HCT116 (cell line): ENCODE measurements around the gene DZIP1L. TPM values are rescaled to one million over a fixed set of nuclear protein-coding genes. Genes with fewer than 3 reads are reported as not detected.

Experiments used
- ATAC-seq: fragments of 200-7000 bp; cut with Tn5 transposase; 2 replicates; pipeline ENCODE4 v1.9.1; 2020; ENCODE audit warnings: mild to moderate bottlenecking, moderate library complexity
- BruUV-seq: library from RNA; stranded (reverse); fragments of 400-500 nt; replicated peaks from 2 replicates; lab custom pipeline; 2021; lab: Mats Ljungman, UMichigan
- CTCF ChIA-PET: fragments of 300-600 bp; sonication (Branson Sonifier 250); formaldehyde crosslinking; loops from one replicate; lab custom pipeline; 2021; ENCODE audit warnings: antibody characterized with exemption; lab: Charles Lee
- POLR2A ChIA-PET: fragments of 300-600, 350-600 bp; sonication (Branson Sonifier 250); formaldehyde crosslinking; loops from one replicate; lab custom pipeline; 2021; ENCODE audit warnings: antibody characterized with exemption; lab: Charles Lee
- RAD21 ChIA-PET, 2 experiments: fragments of 300-600 bp; sonication (Branson Sonifier 250); formaldehyde crosslinking; loops; one replicate each; lab custom pipeline; 2023; ENCODE audit warnings: low total read pairs in 2 of 2; ENCODE audit not compliant: uncharacterized antibody in 2 of 2, unreplicated experiment in 2 of 2, low non-redundant PET in 1 of 2; lab: Charles Lee
- DNase-seq: peaks from one replicate; pipeline ENCODE4 v3.0.0-alpha.2; 2010; ENCODE audit warnings: low read depth, low spot score
- H2AFZ ChIP-seq: fragments of 200-600 bp; shearing (Covaris generic), sonication (generic); 2 replicates; pipeline ENCODE4 v1.6.1; 2017; ENCODE audit warnings: low read depth, mixed run types, mixed read lengths, antibody characterized with exemption, low read length; ENCODE audit not compliant: poor library complexity, severe bottlenecking
- H3K27ac ChIP-seq: 2 replicates; pipeline ENCODE4 v1.5.1; 2012; ENCODE audit warnings: low read depth, low read length
- H3K27me3 ChIP-seq: fragments of 200-600 bp; sonication (generic); 2 replicates; pipeline ENCODE4 v1.6.1; 2016; ENCODE audit warnings: mixed run types, low read length, mixed read lengths; ENCODE audit not compliant: insufficient read depth
- H3K36me3 ChIP-seq, 2 experiments: fragments of 200-500 bp in 1 of 2; fragments of 200-600 bp in 1 of 2; sonication (Bioruptor generic) in 1 of 2; sonication (generic) in 1 of 2; 2 replicates each; pipeline versions ENCODE4 v1.5.1 to v1.6.1; 2014 to 2016; ENCODE audit warnings: low read length in 2 of 2, inconsistent platforms in 1 of 2, mixed read lengths in 1 of 2, mixed run types in 1 of 2; ENCODE audit not compliant: insufficient read depth in 2 of 2, control insufficient read depth in 1 of 2
- H3K4me1 ChIP-seq, 2 experiments: fragments of 200-600 bp in 1 of 2; sonication (generic) in 1 of 2; 2 replicates each; pipeline versions ENCODE4 v1.5.1 to v1.6.1; 2012 to 2017; ENCODE audit warnings: low read length in 2 of 2, inconsistent platforms in 1 of 2, mild to moderate bottlenecking in 1 of 2, mixed read lengths in 1 of 2, mixed run types in 1 of 2, moderate library complexity in 1 of 2; ENCODE audit not compliant: insufficient read depth in 2 of 2, control insufficient read depth in 1 of 2
- H3K4me2 ChIP-seq: fragments of 200-600 bp; sonication (generic); 2 replicates; pipeline ENCODE4 v1.6.1; 2017; ENCODE audit warnings: mixed run types, low read length, mixed read lengths
- H3K4me3 ChIP-seq, 2 experiments: fragments of 200-600 bp in 1 of 2; sonication (generic) in 1 of 2; replicated peaks in 1 of 2; 2 replicates each; pipeline ENCODE4 v1.5.1; 2011 to 2016; ENCODE audit warnings: low read length in 2 of 2, control low read depth in 1 of 2, low read depth in 1 of 2, mild to moderate bottlenecking in 1 of 2, mixed read lengths in 1 of 2, mixed run types in 1 of 2
- H3K79me2 ChIP-seq: fragments of 200-600 bp; sonication (generic); 2 replicates; pipeline ENCODE4 v1.6.1; 2017; ENCODE audit warnings: mild to moderate bottlenecking, mixed run types, low read length, moderate library complexity, mixed read lengths; ENCODE audit not compliant: insufficient read depth
- H3K9ac ChIP-seq: fragments of 200-600 bp; sonication (generic); 2 replicates; pipeline ENCODE4 v1.6.1; 2016; ENCODE audit warnings: low read length, mixed read lengths
- H3K9me2 ChIP-seq: fragments of 200-600 bp; sonication (generic), shearing (Covaris generic); 2 replicates; pipeline ENCODE4 v1.6.1; 2017; ENCODE audit warnings: mixed run types, mild to moderate bottlenecking, moderate library complexity; ENCODE audit not compliant: insufficient read depth
- H3K9me3 ChIP-seq, 2 experiments: fragments of 200-500 bp in 1 of 2; fragments of 200-600 bp in 1 of 2; sonication (Bioruptor generic) in 1 of 2; sonication (generic) in 1 of 2; 2 replicates each; pipeline ENCODE4 v1.6.1; 2014 to 2017; ENCODE audit warnings: low read length in 2 of 2, mixed read lengths in 2 of 2, inconsistent platforms in 1 of 2, low read depth in 1 of 2, mild to moderate bottlenecking in 1 of 2, mixed run types in 1 of 2, moderate library complexity in 1 of 2; ENCODE audit not compliant: control insufficient read depth in 1 of 2, insufficient read depth in 1 of 2
- H4K20me1 ChIP-seq: fragments of 200-600 bp; sonication (generic), shearing (Covaris generic); 2 replicates; pipeline ENCODE4 v1.6.1; 2017; ENCODE audit warnings: mixed run types, mild to moderate bottlenecking, moderate library complexity; ENCODE audit not compliant: insufficient read depth
- CBX3 ChIP-seq: IDR thresholded peaks from 2 replicates; pipeline ENCODE4 v1.6.1; 2012; ENCODE audit warnings: low read depth
- CEBPB ChIP-seq: IDR thresholded peaks from 2 replicates; pipeline ENCODE4 v1.6.1; 2012; ENCODE audit warnings: low read depth
- EGR1 ChIP-seq: IDR thresholded peaks from 2 replicates; pipeline ENCODE4 v1.6.1; 2012; ENCODE audit warnings: low read depth
- ELF1 ChIP-seq: IDR thresholded peaks from 2 replicates; pipeline ENCODE4 v1.6.1; 2012; ENCODE audit warnings: low read depth, borderline replicate concordance
- EZH2 ChIP-seq: fragments of 200-600 bp; sonication (generic); IDR thresholded peaks from 2 replicates; pipeline ENCODE4 v1.6.1; 2017; ENCODE audit warnings: antibody characterized with exemption, mixed run types
- FOSL1 ChIP-seq: IDR thresholded peaks from 2 replicates; pipeline ENCODE4 v1.6.1; 2012; ENCODE audit warnings: low read depth
- JUND ChIP-seq: IDR thresholded peaks from 2 replicates; pipeline ENCODE4 v1.6.1; 2012
- RAD21 ChIP-seq: IDR thresholded peaks from 2 replicates; pipeline ENCODE4 v1.6.1; 2012; ENCODE audit warnings: low read depth, mild to moderate bottlenecking
- SIN3A ChIP-seq: IDR thresholded peaks from 2 replicates; pipeline ENCODE4 v1.6.1; 2012; ENCODE audit warnings: low read depth
- SRF ChIP-seq: IDR thresholded peaks from 2 replicates; pipeline ENCODE4 v1.6.1; 2012; ENCODE audit warnings: low read depth
- TCF7L2 ChIP-seq: IDR thresholded peaks from 2 replicates; pipeline ENCODE4 v1.7.0; 2011; ENCODE audit warnings: borderline replicate concordance, inconsistent platforms; ENCODE audit not compliant: insufficient read depth, insufficient read length; ENCODE audit errors: extremely low read depth
- YY1 ChIP-seq: IDR thresholded peaks from 2 replicates; pipeline ENCODE4 v1.6.1; 2011; ENCODE audit warnings: low read length, low read depth, moderate library complexity, mild to moderate bottlenecking; ENCODE audit not compliant: insufficient replicate concordance; ENCODE audit errors: extremely low read depth
- ZNF274 ChIP-seq: fragments of 200-500 bp; sonication (Bioruptor generic); IDR thresholded peaks from 2 replicates; pipeline ENCODE4 v1.6.1; 2014; ENCODE audit warnings: mild to moderate bottlenecking, low read depth, low read length, inconsistent platforms
- intact Hi-C: fragments of 100-400 bp; cut with micrococcal nuclease; formaldehyde crosslinking; loops from 2 replicates; pipeline ENCODE4 v1.10.0; 2022
- total RNA-seq: library from RNA; stranded (reverse); gene quantifications from one replicate; pipeline ENCODE4 v1.2.1, GENCODE V29; 2021; ENCODE audit not compliant: unreplicated experiment
- TF ChIP-seq, protein P1 (sequence below): IDR thresholded peaks from 2 replicates; pipeline ENCODE4 v1.6.1; 2012; ENCODE audit warnings: low read depth
- TF ChIP-seq, protein P2 (sequence below): IDR thresholded peaks from 2 replicates; pipeline ENCODE4 v1.6.1; 2012
- TF ChIP-seq, protein P3 (sequence below): IDR thresholded peaks from 2 replicates; pipeline ENCODE4 v1.6.1; 2011; ENCODE audit warnings: mild to moderate bottlenecking, low read length, moderate library complexity; ENCODE audit not compliant: insufficient replicate concordance; ENCODE audit errors: extremely low read depth

DZIP1L gene
- total RNA-seq, 1 experiment from 2014 or later: 9.6 TPM

DNA sequence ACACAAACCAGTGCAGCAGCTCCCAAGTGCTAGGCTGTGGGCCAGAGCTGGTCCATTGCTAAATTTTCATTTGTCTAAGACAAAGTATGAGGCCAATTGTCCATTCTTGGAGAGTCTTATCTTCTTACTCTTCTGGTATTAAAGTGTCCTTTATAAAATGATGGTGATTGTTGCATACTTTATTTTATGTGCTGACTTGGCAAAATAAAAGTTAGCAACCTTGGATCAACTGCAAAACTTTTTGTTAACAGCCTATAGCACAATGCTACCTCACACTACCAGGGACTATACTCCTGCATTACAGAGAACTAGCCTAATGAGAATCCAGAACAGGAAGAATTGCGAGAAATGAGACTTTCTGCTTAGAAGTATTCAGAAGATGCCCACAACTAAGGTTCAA lies 61.4 kb downstream of the DZIP1L start:
- RAD21 ChIA-PET: no interaction called here
- POLR2A ChIA-PET: no interaction called here
- TF ChIP-seq CBX3 (no peak), EGR1 (no peak), EZH2 (no peak), ELF1 (no peak), TCF7L2 (no peak), FOSL1 (no peak), JUND (no peak), RAD21 (no peak), YY1 (no peak), ZNF274 (no peak), SRF (no peak), CEBPB (no peak), SIN3A (no peak)
- TF ChIP-seq, protein P1, sequence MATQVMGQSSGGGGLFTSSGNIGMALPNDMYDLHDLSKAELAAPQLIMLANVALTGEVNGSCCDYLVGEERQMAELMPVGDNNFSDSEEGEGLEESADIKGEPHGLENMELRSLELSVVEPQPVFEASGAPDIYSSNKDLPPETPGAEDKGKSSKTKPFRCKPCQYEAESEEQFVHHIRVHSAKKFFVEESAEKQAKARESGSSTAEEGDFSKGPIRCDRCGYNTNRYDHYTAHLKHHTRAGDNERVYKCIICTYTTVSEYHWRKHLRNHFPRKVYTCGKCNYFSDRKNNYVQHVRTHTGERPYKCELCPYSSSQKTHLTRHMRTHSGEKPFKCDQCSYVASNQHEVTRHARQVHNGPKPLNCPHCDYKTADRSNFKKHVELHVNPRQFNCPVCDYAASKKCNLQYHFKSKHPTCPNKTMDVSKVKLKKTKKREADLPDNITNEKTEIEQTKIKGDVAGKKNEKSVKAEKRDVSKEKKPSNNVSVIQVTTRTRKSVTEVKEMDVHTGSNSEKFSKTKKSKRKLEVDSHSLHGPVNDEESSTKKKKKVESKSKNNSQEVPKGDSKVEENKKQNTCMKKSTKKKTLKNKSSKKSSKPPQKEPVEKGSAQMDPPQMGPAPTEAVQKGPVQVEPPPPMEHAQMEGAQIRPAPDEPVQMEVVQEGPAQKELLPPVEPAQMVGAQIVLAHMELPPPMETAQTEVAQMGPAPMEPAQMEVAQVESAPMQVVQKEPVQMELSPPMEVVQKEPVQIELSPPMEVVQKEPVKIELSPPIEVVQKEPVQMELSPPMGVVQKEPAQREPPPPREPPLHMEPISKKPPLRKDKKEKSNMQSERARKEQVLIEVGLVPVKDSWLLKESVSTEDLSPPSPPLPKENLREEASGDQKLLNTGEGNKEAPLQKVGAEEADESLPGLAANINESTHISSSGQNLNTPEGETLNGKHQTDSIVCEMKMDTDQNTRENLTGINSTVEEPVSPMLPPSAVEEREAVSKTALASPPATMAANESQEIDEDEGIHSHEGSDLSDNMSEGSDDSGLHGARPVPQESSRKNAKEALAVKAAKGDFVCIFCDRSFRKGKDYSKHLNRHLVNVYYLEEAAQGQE: no peak
- TF ChIP-seq, protein P2, sequence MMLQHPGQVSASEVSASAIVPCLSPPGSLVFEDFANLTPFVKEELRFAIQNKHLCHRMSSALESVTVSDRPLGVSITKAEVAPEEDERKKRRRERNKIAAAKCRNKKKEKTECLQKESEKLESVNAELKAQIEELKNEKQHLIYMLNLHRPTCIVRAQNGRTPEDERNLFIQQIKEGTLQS: no peak
- TF ChIP-seq, protein P3, sequence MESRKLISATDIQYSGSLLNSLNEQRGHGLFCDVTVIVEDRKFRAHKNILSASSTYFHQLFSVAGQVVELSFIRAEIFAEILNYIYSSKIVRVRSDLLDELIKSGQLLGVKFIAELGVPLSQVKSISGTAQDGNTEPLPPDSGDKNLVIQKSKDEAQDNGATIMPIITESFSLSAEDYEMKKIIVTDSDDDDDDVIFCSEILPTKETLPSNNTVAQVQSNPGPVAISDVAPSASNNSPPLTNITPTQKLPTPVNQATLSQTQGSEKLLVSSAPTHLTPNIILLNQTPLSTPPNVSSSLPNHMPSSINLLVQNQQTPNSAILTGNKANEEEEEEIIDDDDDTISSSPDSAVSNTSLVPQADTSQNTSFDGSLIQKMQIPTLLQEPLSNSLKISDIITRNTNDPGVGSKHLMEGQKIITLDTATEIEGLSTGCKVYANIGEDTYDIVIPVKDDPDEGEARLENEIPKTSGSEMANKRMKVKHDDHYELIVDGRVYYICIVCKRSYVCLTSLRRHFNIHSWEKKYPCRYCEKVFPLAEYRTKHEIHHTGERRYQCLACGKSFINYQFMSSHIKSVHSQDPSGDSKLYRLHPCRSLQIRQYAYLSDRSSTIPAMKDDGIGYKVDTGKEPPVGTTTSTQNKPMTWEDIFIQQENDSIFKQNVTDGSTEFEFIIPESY: no peak
- TF ChIP-seq, all 23 proteins: peak for 0

More for the DNA sequence above, 61.4 kb downstream of the DZIP1L start:
- Histone ChIP-seq H3K4me1 (no peaks in the 10 kb centered on the region), H3K4me2 (no peak overlapping the region), H3K9ac (no peak overlapping the region), H3K9me2 (no peaks in the 10 kb centered on the region), H3K9me3 (no peaks in the 10 kb centered on the region), H3K79me2 (no peaks in the 10 kb centered on the region), H3K27ac (no peak overlapping the region), H3K36me3 (no peaks in the 10 kb centered on the region), H3K4me3 (no peak overlapping the region), H2AFZ (no peak overlapping the region), H4K20me1 (no peaks in the 10 kb centered on the region), H3K27me3 (no peaks in the 10 kb centered on the region)
- ATAC-seq: no peak
- BruUV-seq: no TSS peak
- no peak for DNase-seq
- CTCF ChIA-PET: interaction anchor here (1.3 to 2.2 kb wide), 2 partner anchors 364 to 949 kb away, joined by 4 read pairs; no protein-coding TSS in a partner anchor
- intact Hi-C loops: loop anchor here (5.0 kb wide), 2 partner anchors 347 to 947 kb away; no protein-coding TSS in a partner anchor
